A673 (cell line): Measurements from ENCODE around the gene SFN. TPM values are rescaled to one million over a fixed set of nuclear protein-coding genes. Genes with fewer than 3 reads are reported as not detected.
"Not testable (repeated sequence)": the region's sequence is repeated elsewhere in the genome, so short reads cannot be mapped to it uniquely, and the experiment has no call there.

ENCODE experiments used
- BruUV-seq: library from RNA; stranded (reverse); fragments of 400-500 nt; replicated peaks from 2 replicates; lab custom pipeline; 2021; lab: Mats Ljungman, UMichigan
- CTCF ChIA-PET: fragments of 300-600 bp; sonication (Branson Sonifier 250); formaldehyde crosslinking; loops from one replicate; lab custom pipeline; 2022; ENCODE audit warnings: antibody characterized with exemption; lab: Charles Lee
- POLR2A ChIA-PET: fragments of 300-600 bp; sonication (Branson Sonifier 250); formaldehyde crosslinking; loops from one replicate; lab custom pipeline; 2022; ENCODE audit warnings: antibody characterized with exemption; ENCODE audit not compliant: low non-redundant PET; lab: Charles Lee
- DNase-seq: peaks from one replicate; pipeline ENCODE4 v3.0.0-alpha.2; 2015; ENCODE audit warnings: low spot score
- H3K27ac ChIP-seq: fragments of 200-600 bp; sonication (generic); 2 replicates; pipeline ENCODE4 v1.5.1; 2016; ENCODE audit warnings: mixed run types, low read depth, mild to moderate bottlenecking, mixed read lengths, antibody characterized with exemption, low read length; ENCODE audit not compliant: poor library complexity, severe bottlenecking
- H3K27me3 ChIP-seq: fragments of 200-600 bp; sonication (generic); replicated peaks from 2 replicates; pipeline ENCODE4 v1.6.1; 2017; ENCODE audit warnings: mixed run types, low read depth, mild to moderate bottlenecking, mixed read lengths, antibody characterized with exemption, low read length; ENCODE audit not compliant: insufficient read depth, poor library complexity
- H3K36me3 ChIP-seq: fragments of 200-600 bp; sonication (generic); 2 replicates; pipeline ENCODE4 v1.6.1; 2016; ENCODE audit warnings: mixed run types, mild to moderate bottlenecking, mixed read lengths, antibody characterized with exemption, low read length; ENCODE audit not compliant: insufficient read depth, poor library complexity, severe bottlenecking
- H3K4me1 ChIP-seq: fragments of 200-600 bp; sonication (generic); 2 replicates; pipeline ENCODE4 v1.6.1; 2017; ENCODE audit warnings: mixed run types, mild to moderate bottlenecking, mixed read lengths, antibody characterized with exemption, low read length; ENCODE audit not compliant: insufficient read depth, poor library complexity, severe bottlenecking
- H3K4me3 ChIP-seq: fragments of 200-600 bp; sonication (generic); 2 replicates; pipeline ENCODE4 v1.5.1; 2016; ENCODE audit warnings: low read depth, mixed run types, mild to moderate bottlenecking, mixed read lengths, low read length; ENCODE audit not compliant: poor library complexity, severe bottlenecking
- H3K9me3 ChIP-seq: fragments of 200-600 bp; sonication (generic); 2 replicates; pipeline ENCODE4 v1.6.1; 2016; ENCODE audit warnings: mixed run types, low read depth, mild to moderate bottlenecking, mixed read lengths, antibody characterized with exemption, low read length; ENCODE audit not compliant: poor library complexity, severe bottlenecking
- EZH2 ChIP-seq: fragments of 200-600 bp; sonication (generic); IDR thresholded peaks from 2 replicates; pipeline ENCODE4 v1.6.1; 2017; ENCODE audit warnings: borderline replicate concordance, low read depth, mild to moderate bottlenecking, mixed read lengths, antibody characterized with exemption, low read length; ENCODE audit not compliant: poor library complexity, severe bottlenecking
- intact Hi-C: fragments of 100-400 bp; cut with micrococcal nuclease; formaldehyde crosslinking; loops from one replicate; pipeline ENCODE4 v1.10.0; 2022; ENCODE audit not compliant: unreplicated experiment
- total RNA-seq: library from RNA; stranded (reverse); gene quantifications from 2 replicates; pipeline ENCODE4 v1.2.3, GENCODE V29; 2021
- TF ChIP-seq, protein P1 (sequence below): fragments of 300-800, 200-600 bp; sonication (generic); conservative IDR thresholded peaks from 2 replicates; pipeline ENCODE4 v1.5.1; 2017; ENCODE audit warnings: low read depth, mild to moderate bottlenecking, antibody characterized with exemption, low read length, moderate library complexity, mixed read lengths

Gene SFN
- total RNA-seq, 1 experiment from 2014 or later, result not detected

DNA sequence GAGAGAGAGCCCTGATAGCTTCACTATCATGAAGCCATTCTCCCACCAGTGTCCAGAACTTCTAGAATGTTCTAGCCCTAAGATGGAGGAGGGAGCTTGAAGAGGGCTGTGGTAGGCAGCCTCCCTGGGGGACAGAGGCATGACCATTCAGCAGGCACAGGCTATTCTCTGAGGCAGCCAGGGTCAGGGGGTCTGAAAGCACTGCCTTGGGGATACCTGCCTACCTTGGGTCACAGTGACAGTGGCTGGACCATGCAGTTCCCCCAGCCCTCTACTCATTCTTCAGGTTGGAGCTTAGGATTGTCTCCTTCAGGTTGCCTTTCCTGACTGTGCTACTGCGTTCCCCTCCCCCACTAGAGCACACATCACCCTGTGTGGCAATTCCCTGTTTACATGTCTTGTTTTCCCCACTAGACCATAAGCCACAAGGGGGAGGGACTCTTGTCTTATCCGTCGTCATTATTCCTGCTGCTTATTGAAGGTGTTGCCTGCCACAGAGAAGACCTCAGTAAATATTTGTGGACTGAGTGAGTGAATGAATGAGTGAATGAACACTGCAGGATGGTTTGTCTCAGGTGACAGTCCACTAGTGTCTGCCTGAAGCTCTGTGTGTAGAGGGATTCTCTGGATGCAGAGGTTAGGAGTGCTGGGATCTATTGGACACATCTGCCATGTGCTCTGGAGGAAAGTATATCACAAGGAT lies 31.3 kb upstream of the SFN start:
- Histone ChIP-seq H3K4me1 (peaks cover 5% of the 10 kb centered on the region), H3K9me3 (no peaks in the 10 kb centered on the region), H3K27ac (no peak overlapping the region), H3K4me3 (no peak overlapping the region), H3K27me3 (no peaks in the 10 kb centered on the region), H3K36me3 (peaks cover 25% of the 10 kb centered on the region)
- ChIA-PET POLR2A (no interaction called here), CTCF (interaction anchor here (1.2 kb wide), 1 partner anchor 33 kb away, joined by 3 read pairs; no protein-coding TSS in a partner anchor)
- DNase-seq, result no peak
- TF ChIP-seq, protein P1, sequence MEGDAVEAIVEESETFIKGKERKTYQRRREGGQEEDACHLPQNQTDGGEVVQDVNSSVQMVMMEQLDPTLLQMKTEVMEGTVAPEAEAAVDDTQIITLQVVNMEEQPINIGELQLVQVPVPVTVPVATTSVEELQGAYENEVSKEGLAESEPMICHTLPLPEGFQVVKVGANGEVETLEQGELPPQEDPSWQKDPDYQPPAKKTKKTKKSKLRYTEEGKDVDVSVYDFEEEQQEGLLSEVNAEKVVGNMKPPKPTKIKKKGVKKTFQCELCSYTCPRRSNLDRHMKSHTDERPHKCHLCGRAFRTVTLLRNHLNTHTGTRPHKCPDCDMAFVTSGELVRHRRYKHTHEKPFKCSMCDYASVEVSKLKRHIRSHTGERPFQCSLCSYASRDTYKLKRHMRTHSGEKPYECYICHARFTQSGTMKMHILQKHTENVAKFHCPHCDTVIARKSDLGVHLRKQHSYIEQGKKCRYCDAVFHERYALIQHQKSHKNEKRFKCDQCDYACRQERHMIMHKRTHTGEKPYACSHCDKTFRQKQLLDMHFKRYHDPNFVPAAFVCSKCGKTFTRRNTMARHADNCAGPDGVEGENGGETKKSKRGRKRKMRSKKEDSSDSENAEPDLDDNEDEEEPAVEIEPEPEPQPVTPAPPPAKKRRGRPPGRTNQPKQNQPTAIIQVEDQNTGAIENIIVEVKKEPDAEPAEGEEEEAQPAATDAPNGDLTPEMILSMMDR, result no peak
- TF ChIP-seq EZH2, result no peak
- intact Hi-C loops, result no loop called here
- BruUV-seq, result no TSS peak

DNA sequence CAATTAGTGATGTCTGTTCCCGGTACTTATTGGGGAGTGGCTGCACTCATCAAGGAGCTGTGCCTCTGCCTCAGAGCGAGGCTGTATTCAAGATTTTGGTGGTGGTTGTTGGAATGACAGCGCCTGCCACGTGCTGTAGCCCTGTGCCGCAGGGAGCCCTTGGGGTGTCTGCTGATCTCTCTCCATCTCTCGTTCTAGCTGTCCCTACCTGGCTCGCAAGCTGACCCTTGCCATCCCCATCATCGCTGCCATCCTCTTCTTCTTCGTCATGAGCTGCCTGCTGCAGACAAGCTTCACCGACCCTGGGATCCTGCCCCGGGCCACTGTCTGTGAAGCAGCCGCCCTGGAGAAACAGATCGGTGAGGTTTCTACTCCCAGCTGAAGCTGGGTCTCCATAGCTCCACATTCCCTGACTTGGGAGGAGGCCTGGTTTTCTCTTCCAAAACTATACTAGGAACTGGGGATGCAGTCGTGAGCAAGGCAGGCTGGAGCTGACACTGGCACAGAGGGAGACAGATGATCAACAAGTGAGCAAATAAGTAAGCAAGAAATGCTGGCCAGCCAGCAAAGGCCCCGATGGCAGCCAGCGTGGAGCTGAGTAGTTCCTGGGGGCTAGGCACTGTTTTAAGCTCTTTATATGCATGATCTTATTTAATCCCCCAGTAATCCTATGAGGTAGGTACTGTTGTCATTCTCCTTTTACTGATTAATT lies 30.5 kb upstream of the SFN start:
- no peak for TF ChIP-seq EZH2
- TF ChIP-seq, protein P1, result no peak
- no peak overlapping the region for H3K27ac ChIP-seq
- peaks cover 25% of the 10 kb centered on the region for H3K36me3 ChIP-seq
- ChIA-PET CTCF (no interaction called here), POLR2A (no interaction called here)
- BruUV-seq, result no TSS peak
- no peaks in the 10 kb centered on the region for H3K9me3 ChIP-seq
- intact Hi-C loops, result no loop called here
- H3K4me1 ChIP-seq, result peaks cover 5% of the 10 kb centered on the region
- DNase-seq, result no peak
- H3K27me3 ChIP-seq, result no peaks in the 10 kb centered on the region
- no peak overlapping the region for H3K4me3 ChIP-seq

- TF ChIP-seq, protein P1, result no peak
- no peak for TF ChIP-seq EZH2
- intact Hi-C loops, result no loop called here
- no peak overlapping the region for H3K4me3 ChIP-seq
- H3K27me3 ChIP-seq, result no peaks in the 10 kb centered on the region
- H3K4me1 ChIP-seq, result no peaks in the 10 kb centered on the region
- H3K27ac ChIP-seq, result no peak overlapping the region
- no TSS peak for BruUV-seq
- ChIA-PET POLR2A (no interaction called here), CTCF (no interaction called here)
- no peak for DNase-seq
- no peaks in the 10 kb centered on the region for H3K9me3 ChIP-seq
- H3K36me3 ChIP-seq, result peaks cover 28% of the 10 kb centered on the region
Measured at GRCh38 chr1:26833432-26834405, 29.2 kb upstream of the SFN start.

- H3K9me3 ChIP-seq, H3K4me1 ChIP-seq, H3K27me3 ChIP-seq, H3K4me3 ChIP-seq, intact Hi-C loops, POLR2A ChIA-PET, DNase-seq, BruUV-seq, H3K27ac ChIP-seq, CTCF ChIA-PET: not testable (repeated sequence)
- peaks cover 31% of the 10 kb centered on the region for H3K36me3 ChIP-seq
Measured at GRCh38 chr1:26837665-26838064, 25.3 kb upstream of the SFN start.
